HCT116 (cell line): ENCODE measurements around the gene MST1R. TPM values are rescaled to one million over a fixed set of nuclear protein-coding genes. Genes with fewer than 3 reads are reported as not detected.
A peak's percentile ranks its signal among the peaks of the same experiment; 100 is the strongest.

Experiments used
- ATAC-seq: fragments of 200-7000 bp; cut with Tn5 transposase; 2 replicates; pipeline ENCODE4 v1.9.1; 2020; ENCODE audit warnings: mild to moderate bottlenecking, moderate library complexity
- BruUV-seq: library from RNA; stranded (reverse); fragments of 400-500 nt; replicated peaks from 2 replicates; lab custom pipeline; 2021; lab: Mats Ljungman, UMichigan
- CTCF ChIA-PET: fragments of 300-600 bp; sonication (Branson Sonifier 250); formaldehyde crosslinking; loops from one replicate; lab custom pipeline; 2021; ENCODE audit warnings: antibody characterized with exemption; lab: Charles Lee
- POLR2A ChIA-PET: fragments of 300-600, 350-600 bp; sonication (Branson Sonifier 250); formaldehyde crosslinking; loops from one replicate; lab custom pipeline; 2021; ENCODE audit warnings: antibody characterized with exemption; lab: Charles Lee
- RAD21 ChIA-PET, 2 experiments: fragments of 300-600 bp; sonication (Branson Sonifier 250); formaldehyde crosslinking; loops; one replicate each; lab custom pipeline; 2023; ENCODE audit warnings: low total read pairs in 2 of 2; ENCODE audit not compliant: uncharacterized antibody in 2 of 2, unreplicated experiment in 2 of 2, low non-redundant PET in 1 of 2; lab: Charles Lee
- DNase-seq: peaks from one replicate; pipeline ENCODE4 v3.0.0-alpha.2; 2010; ENCODE audit warnings: low read depth, low spot score
- H2AFZ ChIP-seq: fragments of 200-600 bp; shearing (Covaris generic), sonication (generic); 2 replicates; pipeline ENCODE4 v1.6.1; 2017; ENCODE audit warnings: low read depth, mixed run types, mixed read lengths, antibody characterized with exemption, low read length; ENCODE audit not compliant: poor library complexity, severe bottlenecking
- H3K27ac ChIP-seq: 2 replicates; pipeline ENCODE4 v1.5.1; 2012; ENCODE audit warnings: low read depth, low read length
- H3K27me3 ChIP-seq: fragments of 200-600 bp; sonication (generic); 2 replicates; pipeline ENCODE4 v1.6.1; 2016; ENCODE audit warnings: mixed run types, low read length, mixed read lengths; ENCODE audit not compliant: insufficient read depth
- H3K36me3 ChIP-seq, 2 experiments: fragments of 200-500 bp in 1 of 2; fragments of 200-600 bp in 1 of 2; sonication (Bioruptor generic) in 1 of 2; sonication (generic) in 1 of 2; 2 replicates each; pipeline versions ENCODE4 v1.5.1 to v1.6.1; 2014 to 2016; ENCODE audit warnings: low read length in 2 of 2, inconsistent platforms in 1 of 2, mixed read lengths in 1 of 2, mixed run types in 1 of 2; ENCODE audit not compliant: insufficient read depth in 2 of 2, control insufficient read depth in 1 of 2
- H3K4me1 ChIP-seq, 2 experiments: fragments of 200-600 bp in 1 of 2; sonication (generic) in 1 of 2; 2 replicates each; pipeline versions ENCODE4 v1.5.1 to v1.6.1; 2012 to 2017; ENCODE audit warnings: low read length in 2 of 2, inconsistent platforms in 1 of 2, mild to moderate bottlenecking in 1 of 2, mixed read lengths in 1 of 2, mixed run types in 1 of 2, moderate library complexity in 1 of 2; ENCODE audit not compliant: insufficient read depth in 2 of 2, control insufficient read depth in 1 of 2
- H3K4me2 ChIP-seq: fragments of 200-600 bp; sonication (generic); 2 replicates; pipeline ENCODE4 v1.6.1; 2017; ENCODE audit warnings: mixed run types, low read length, mixed read lengths
- H3K4me3 ChIP-seq, 2 experiments: fragments of 200-600 bp in 1 of 2; sonication (generic) in 1 of 2; replicated peaks in 1 of 2; 2 replicates each; pipeline ENCODE4 v1.5.1; 2011 to 2016; ENCODE audit warnings: low read length in 2 of 2, control low read depth in 1 of 2, low read depth in 1 of 2, mild to moderate bottlenecking in 1 of 2, mixed read lengths in 1 of 2, mixed run types in 1 of 2
- H3K79me2 ChIP-seq: fragments of 200-600 bp; sonication (generic); 2 replicates; pipeline ENCODE4 v1.6.1; 2017; ENCODE audit warnings: mild to moderate bottlenecking, mixed run types, low read length, moderate library complexity, mixed read lengths; ENCODE audit not compliant: insufficient read depth
- H3K9ac ChIP-seq: fragments of 200-600 bp; sonication (generic); 2 replicates; pipeline ENCODE4 v1.6.1; 2016; ENCODE audit warnings: low read length, mixed read lengths
- H3K9me2 ChIP-seq: fragments of 200-600 bp; sonication (generic), shearing (Covaris generic); 2 replicates; pipeline ENCODE4 v1.6.1; 2017; ENCODE audit warnings: mixed run types, mild to moderate bottlenecking, moderate library complexity; ENCODE audit not compliant: insufficient read depth
- H3K9me3 ChIP-seq, 2 experiments: fragments of 200-500 bp in 1 of 2; fragments of 200-600 bp in 1 of 2; sonication (Bioruptor generic) in 1 of 2; sonication (generic) in 1 of 2; 2 replicates each; pipeline ENCODE4 v1.6.1; 2014 to 2017; ENCODE audit warnings: low read length in 2 of 2, mixed read lengths in 2 of 2, inconsistent platforms in 1 of 2, low read depth in 1 of 2, mild to moderate bottlenecking in 1 of 2, mixed run types in 1 of 2, moderate library complexity in 1 of 2; ENCODE audit not compliant: control insufficient read depth in 1 of 2, insufficient read depth in 1 of 2
- H4K20me1 ChIP-seq: fragments of 200-600 bp; sonication (generic), shearing (Covaris generic); 2 replicates; pipeline ENCODE4 v1.6.1; 2017; ENCODE audit warnings: mixed run types, mild to moderate bottlenecking, moderate library complexity; ENCODE audit not compliant: insufficient read depth
- FOSL1 ChIP-seq: IDR thresholded peaks from 2 replicates; pipeline ENCODE4 v1.6.1; 2012; ENCODE audit warnings: low read depth
- ZFX ChIP-seq: fragments of 450-650 bp; IDR thresholded peaks from 2 replicates; pipeline ENCODE4 v1.6.1; 2017
- ZNF274 ChIP-seq: fragments of 200-500 bp; sonication (Bioruptor generic); IDR thresholded peaks from 2 replicates; pipeline ENCODE4 v1.6.1; 2014; ENCODE audit warnings: mild to moderate bottlenecking, low read depth, low read length, inconsistent platforms
- intact Hi-C: fragments of 100-400 bp; cut with micrococcal nuclease; formaldehyde crosslinking; loops from 2 replicates; pipeline ENCODE4 v1.10.0; 2022
- total RNA-seq: library from RNA; stranded (reverse); gene quantifications from one replicate; pipeline ENCODE4 v1.2.1, GENCODE V29; 2021; ENCODE audit not compliant: unreplicated experiment
- TF ChIP-seq, protein P1 (sequence below), 3 experiments: fragments of 200-600 bp in 1 of 3; sonication (generic) in 1 of 3; IDR thresholded peaks in 2 of 3; conservative IDR thresholded peaks in 1 of 3; 2 replicates each; pipeline ENCODE4 v1.5.1; 2012 to 2017; ENCODE audit warnings: low read depth in 2 of 3, low read length in 2 of 3, antibody characterized with exemption in 1 of 3, borderline replicate concordance in 1 of 3, control low read depth in 1 of 3, mild to moderate bottlenecking in 1 of 3, mixed read lengths in 1 of 3, mixed run types in 1 of 3, moderate library complexity in 1 of 3; ENCODE audit not compliant: insufficient read depth in 1 of 3
- TF ChIP-seq, protein P2 (sequence below): IDR thresholded peaks from 2 replicates; pipeline ENCODE4 v1.6.1; 2012; ENCODE audit warnings: low read depth
- TF ChIP-seq, protein P3 (sequence below): IDR thresholded peaks from 2 replicates; pipeline ENCODE4 v1.6.1; 2012

The MST1R gene
- total RNA-seq, 1 experiment from 2014 or later, result 113 TPM

DNA sequence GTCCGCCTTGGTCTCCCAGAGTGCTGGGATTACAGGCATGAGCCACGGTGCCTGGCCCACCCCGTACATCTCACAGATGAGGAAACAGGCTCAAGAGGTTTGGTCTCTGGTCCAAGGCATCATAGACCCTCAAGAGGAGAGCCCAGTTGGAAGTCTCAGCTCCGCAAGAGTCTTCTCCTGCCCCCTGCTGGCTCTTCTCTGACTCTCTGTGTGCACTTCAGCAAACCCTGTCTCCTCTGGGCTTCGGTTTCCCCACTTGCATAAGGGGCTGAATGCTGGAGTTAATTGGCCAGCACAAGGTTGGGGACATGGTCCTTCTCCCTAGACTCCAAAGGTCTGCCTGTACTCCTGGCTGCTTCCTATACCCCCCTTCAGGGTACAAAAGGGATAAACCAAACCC is 3.9 kb downstream of the MST1R start:
- ChIA-PET RAD21 (interaction anchor here in 1 of 2 experiments (1.1 kb wide), 1 partner anchor 97 kb away, joined by 5 read pairs; the partner anchor contains the start of gene INKA1), CTCF (interaction anchor here (0.6 to 1.4 kb wide), 5 partner anchors 21 to 646 kb away, joined by 3 to 6 read pairs (median 5); partner anchors contain the start of genes INKA1 and MON1A), POLR2A (interaction anchor here (0.6 to 5.5 kb wide), 9 partner anchors 11 to 112 kb away, joined by 3 to 43 read pairs (median 4); partner anchors contain the start of genes INKA1 and MON1A)
- intact Hi-C loops, result no loop called here
- no peaks in the 10 kb centered on the region for H3K9me3 ChIP-seq
- H3K4me1 ChIP-seq, result peaks cover 50 to 67% of the 10 kb centered on the region in 2 experiments
- H3K36me3 ChIP-seq, result peaks cover 30 to 43% of the 10 kb centered on the region in 2 experiments; a peak in 3 of 4 replicates
- peak overlapping the region; percentile 91 for H3K4me2 ChIP-seq
- ATAC-seq (no peak), DNase-seq (no peak)
- H4K20me1 ChIP-seq, result no peaks in the 10 kb centered on the region
- peak overlapping the region; percentile 98 for H3K27ac ChIP-seq
- H3K9me2 ChIP-seq, result no peaks in the 10 kb centered on the region
- H3K79me2 ChIP-seq, result peaks cover 81% of the 10 kb centered on the region
- H2AFZ ChIP-seq, result no peak overlapping the region
- no peaks in the 10 kb centered on the region for H3K27me3 ChIP-seq
- no TSS peak for BruUV-seq
- H3K4me3 ChIP-seq, result peak overlapping the region; percentile 36 to 59
- peak overlapping the region; percentile 68 for H3K9ac ChIP-seq
- TF ChIP-seq ZFX, result no peak
- TF ChIP-seq, protein P1, sequence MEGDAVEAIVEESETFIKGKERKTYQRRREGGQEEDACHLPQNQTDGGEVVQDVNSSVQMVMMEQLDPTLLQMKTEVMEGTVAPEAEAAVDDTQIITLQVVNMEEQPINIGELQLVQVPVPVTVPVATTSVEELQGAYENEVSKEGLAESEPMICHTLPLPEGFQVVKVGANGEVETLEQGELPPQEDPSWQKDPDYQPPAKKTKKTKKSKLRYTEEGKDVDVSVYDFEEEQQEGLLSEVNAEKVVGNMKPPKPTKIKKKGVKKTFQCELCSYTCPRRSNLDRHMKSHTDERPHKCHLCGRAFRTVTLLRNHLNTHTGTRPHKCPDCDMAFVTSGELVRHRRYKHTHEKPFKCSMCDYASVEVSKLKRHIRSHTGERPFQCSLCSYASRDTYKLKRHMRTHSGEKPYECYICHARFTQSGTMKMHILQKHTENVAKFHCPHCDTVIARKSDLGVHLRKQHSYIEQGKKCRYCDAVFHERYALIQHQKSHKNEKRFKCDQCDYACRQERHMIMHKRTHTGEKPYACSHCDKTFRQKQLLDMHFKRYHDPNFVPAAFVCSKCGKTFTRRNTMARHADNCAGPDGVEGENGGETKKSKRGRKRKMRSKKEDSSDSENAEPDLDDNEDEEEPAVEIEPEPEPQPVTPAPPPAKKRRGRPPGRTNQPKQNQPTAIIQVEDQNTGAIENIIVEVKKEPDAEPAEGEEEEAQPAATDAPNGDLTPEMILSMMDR (IDR thresholded peaks at IDR 0.05 in 2 of 3, conservative IDR thresholded peaks at IDR 0.05 in 1 of 3; ENCODE audit: borderline replicate concordance in 1 of 3, insufficient read depth in 1 of 3, low read depth in 2 of 3, low read length in 2 of 3), result peak in 2 of 3 experiments; percentile 43 to 46; a peak in 3 of 6 replicates

DNA sequence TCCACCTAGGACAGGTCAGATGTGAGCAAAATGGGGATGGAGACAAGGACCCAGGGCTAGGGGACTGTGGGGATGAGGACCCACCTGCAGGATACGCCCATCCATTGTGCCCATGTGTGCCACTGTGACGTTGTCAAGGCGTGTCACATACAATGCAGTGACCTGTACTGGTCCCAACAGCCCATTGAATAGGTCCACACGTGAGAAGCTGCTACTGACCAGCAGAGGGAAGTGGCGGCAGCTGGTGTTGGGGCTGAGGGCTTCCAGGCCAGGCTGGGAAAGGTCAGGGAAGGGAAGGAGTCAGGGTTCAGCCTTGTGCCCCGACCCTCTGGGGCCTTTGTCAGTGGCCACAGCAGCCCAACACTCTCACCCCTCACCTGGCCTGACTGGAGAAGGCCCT is 4.7 kb downstream of the MST1R start:
- Histone ChIP-seq H3K9ac (peak overlapping the region; percentile 68), H3K4me1 (peaks cover 42 to 58% of the 10 kb centered on the region in 2 experiments), H3K4me2 (peak overlapping the region; percentile 91), H3K36me3 (peaks cover 33 to 49% of the 10 kb centered on the region in 2 experiments), H3K9me2 (no peaks in the 10 kb centered on the region), H3K9me3 (no peaks in the 10 kb centered on the region), H3K79me2 (peaks cover 76% of the 10 kb centered on the region), H4K20me1 (no peaks in the 10 kb centered on the region), H2AFZ (no peak overlapping the region), H3K27me3 (no peaks in the 10 kb centered on the region), H3K4me3 (no peak overlapping the region), H3K27ac (peak overlapping the region; percentile 98)
- TF ChIP-seq, protein P2, sequence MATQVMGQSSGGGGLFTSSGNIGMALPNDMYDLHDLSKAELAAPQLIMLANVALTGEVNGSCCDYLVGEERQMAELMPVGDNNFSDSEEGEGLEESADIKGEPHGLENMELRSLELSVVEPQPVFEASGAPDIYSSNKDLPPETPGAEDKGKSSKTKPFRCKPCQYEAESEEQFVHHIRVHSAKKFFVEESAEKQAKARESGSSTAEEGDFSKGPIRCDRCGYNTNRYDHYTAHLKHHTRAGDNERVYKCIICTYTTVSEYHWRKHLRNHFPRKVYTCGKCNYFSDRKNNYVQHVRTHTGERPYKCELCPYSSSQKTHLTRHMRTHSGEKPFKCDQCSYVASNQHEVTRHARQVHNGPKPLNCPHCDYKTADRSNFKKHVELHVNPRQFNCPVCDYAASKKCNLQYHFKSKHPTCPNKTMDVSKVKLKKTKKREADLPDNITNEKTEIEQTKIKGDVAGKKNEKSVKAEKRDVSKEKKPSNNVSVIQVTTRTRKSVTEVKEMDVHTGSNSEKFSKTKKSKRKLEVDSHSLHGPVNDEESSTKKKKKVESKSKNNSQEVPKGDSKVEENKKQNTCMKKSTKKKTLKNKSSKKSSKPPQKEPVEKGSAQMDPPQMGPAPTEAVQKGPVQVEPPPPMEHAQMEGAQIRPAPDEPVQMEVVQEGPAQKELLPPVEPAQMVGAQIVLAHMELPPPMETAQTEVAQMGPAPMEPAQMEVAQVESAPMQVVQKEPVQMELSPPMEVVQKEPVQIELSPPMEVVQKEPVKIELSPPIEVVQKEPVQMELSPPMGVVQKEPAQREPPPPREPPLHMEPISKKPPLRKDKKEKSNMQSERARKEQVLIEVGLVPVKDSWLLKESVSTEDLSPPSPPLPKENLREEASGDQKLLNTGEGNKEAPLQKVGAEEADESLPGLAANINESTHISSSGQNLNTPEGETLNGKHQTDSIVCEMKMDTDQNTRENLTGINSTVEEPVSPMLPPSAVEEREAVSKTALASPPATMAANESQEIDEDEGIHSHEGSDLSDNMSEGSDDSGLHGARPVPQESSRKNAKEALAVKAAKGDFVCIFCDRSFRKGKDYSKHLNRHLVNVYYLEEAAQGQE, result no peak
- TF ChIP-seq ZNF274 (no peak), ZFX (no peak), FOSL1 (no peak)
- TF ChIP-seq, protein P3, sequence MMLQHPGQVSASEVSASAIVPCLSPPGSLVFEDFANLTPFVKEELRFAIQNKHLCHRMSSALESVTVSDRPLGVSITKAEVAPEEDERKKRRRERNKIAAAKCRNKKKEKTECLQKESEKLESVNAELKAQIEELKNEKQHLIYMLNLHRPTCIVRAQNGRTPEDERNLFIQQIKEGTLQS, result no peak
- TF ChIP-seq, protein P1 (IDR thresholded peaks at IDR 0.05 in 2 of 3, conservative IDR thresholded peaks at IDR 0.05 in 1 of 3; ENCODE audit: borderline replicate concordance in 1 of 3, insufficient read depth in 1 of 3, low read depth in 2 of 3, low read length in 2 of 3), result 0 out of 6 replicates have a peak, but pooled peaks of 1 of the 3 experiments have one; percentile 11
- intact Hi-C loops, result no loop called here
- DNase-seq, result no peak
- no TSS peak for BruUV-seq
- CTCF ChIA-PET, result no interaction called here
- no peak for ATAC-seq
- RAD21 ChIA-PET, result no interaction called here
- POLR2A ChIA-PET, result interaction anchor here (5.5 kb wide), 1 partner anchor 17 kb away, joined by 43 read pairs; no protein-coding TSS in a partner anchor
